Neural cell (in vitro differentiated cells): ENCODE measurements around the gene AQP4. TPM values are rescaled to one million over a fixed set of nuclear protein-coding genes. Genes with fewer than 3 reads are reported as not detected.

Source experiments
- H2AFZ ChIP-seq: fragments of 200-600, 300-800 bp; sonication (generic), shearing (Covaris generic); 2 replicates; pipeline ENCODE4 v1.6.0; 2014; ENCODE audit warnings: low read depth, mild to moderate bottlenecking, antibody characterized with exemption, low read length, moderate library complexity
- H3F3A ChIP-seq: fragments of 200-600 bp; shearing (Covaris generic); 2 replicates; pipeline ENCODE4 v1.6.1; 2016; ENCODE audit warnings: mild to moderate bottlenecking, moderate library complexity, mixed read lengths, antibody characterized with exemption, low read length; ENCODE audit not compliant: insufficient read depth, poor library complexity, severe bottlenecking
- H3K27ac ChIP-seq: fragments of 200-600, 300-800 bp; sonication (generic), shearing (Covaris generic); 2 replicates; pipeline ENCODE4 v1.5.1; 2014; ENCODE audit warnings: mild to moderate bottlenecking, low read length, moderate library complexity
- H3K27me3 ChIP-seq: fragments of 300-800, 200-600 bp; sonication (generic), shearing (Covaris generic); 2 replicates; pipeline ENCODE4 v1.6.0; 2014; ENCODE audit warnings: mild to moderate bottlenecking, low read depth, low read length, moderate library complexity; ENCODE audit not compliant: insufficient read depth
- H3K36me3 ChIP-seq: fragments of 300-800, 200-600 bp; sonication (generic), shearing (Covaris generic); 2 replicates; pipeline ENCODE4 v1.5.1; 2014; ENCODE audit warnings: mild to moderate bottlenecking, antibody characterized with exemption, low read length, moderate library complexity; ENCODE audit not compliant: insufficient read depth
- H3K4me2 ChIP-seq: fragments of 300-800, 200-600 bp; sonication (generic), shearing (Covaris generic); 2 replicates; pipeline ENCODE4 v1.6.0; 2014; ENCODE audit warnings: mild to moderate bottlenecking, low read length
- H3K4me3 ChIP-seq: fragments of 300-800, 200-600 bp; sonication (generic), shearing (Covaris generic); 2 replicates; pipeline ENCODE4 v1.5.1; 2014; ENCODE audit warnings: mild to moderate bottlenecking, low read length, moderate library complexity
- H3K79me2 ChIP-seq: fragments of 200-600 bp; shearing (Covaris generic); replicated peaks from 2 replicates; pipeline ENCODE4 v1.6.0; 2014; ENCODE audit warnings: mild to moderate bottlenecking, low read length, moderate library complexity; ENCODE audit not compliant: insufficient read depth
- H3K9ac ChIP-seq: fragments of 300-800, 200-600 bp; sonication (generic), shearing (Covaris generic); 2 replicates; pipeline ENCODE4 v1.6.1; 2016; ENCODE audit warnings: mild to moderate bottlenecking, low read length, mixed read lengths
- H3K9me2 ChIP-seq: fragments of 200-600 bp; shearing (Covaris generic); 2 replicates; pipeline ENCODE4 v1.6.1; 2016; ENCODE audit warnings: mild to moderate bottlenecking, low read length, mixed read lengths; ENCODE audit not compliant: insufficient read depth
- H3K9me3 ChIP-seq: fragments of 200-600, 300-800 bp; sonication (generic), shearing (Covaris generic); 2 replicates; pipeline ENCODE4 v1.6.1; 2016; ENCODE audit warnings: mild to moderate bottlenecking, mixed run types, low read length, moderate library complexity, mixed read lengths
- H4K20me1 ChIP-seq: fragments of 200-600 bp; shearing (Covaris generic); 2 replicates; pipeline ENCODE4 v1.6.1; 2016; ENCODE audit warnings: mild to moderate bottlenecking, mixed run types; ENCODE audit not compliant: insufficient read depth
- EP300 ChIP-seq: fragments of 450-650 bp; conservative IDR thresholded peaks from 2 replicates; pipeline ENCODE4 v1.6.1; 2014; ENCODE audit warnings: antibody characterized with exemption, mild to moderate bottlenecking, moderate library complexity; ENCODE audit not compliant: poor library complexity, severe bottlenecking
- EZH2 ChIP-seq: fragments of 200-600, 300-800 bp; shearing (Covaris generic), sonication (generic); IDR thresholded peaks from 2 replicates; pipeline ENCODE4 v1.6.1; 2014; ENCODE audit warnings: antibody characterized with exemption, low read length, borderline replicate concordance, mild to moderate bottlenecking; ENCODE audit not compliant: insufficient read depth, poor library complexity, severe bottlenecking
- MXI1 ChIP-seq: fragments of 450-650 bp; conservative IDR thresholded peaks from 2 replicates; pipeline ENCODE4 v1.6.1; 2014; ENCODE audit warnings: antibody characterized with exemption, mild to moderate bottlenecking; ENCODE audit not compliant: poor library complexity, severe bottlenecking
- POLR2AphosphoS5 ChIP-seq: IDR thresholded peaks from 2 replicates; pipeline ENCODE4 v1.6.1; 2012
- RAD21 ChIP-seq: fragments of 450-650 bp; conservative IDR thresholded peaks from 2 replicates; pipeline ENCODE4 v1.6.1; 2014; ENCODE audit warnings: antibody characterized with exemption, mild to moderate bottlenecking, moderate library complexity
- SMC3 ChIP-seq: fragments of 450-650 bp; conservative IDR thresholded peaks from 2 replicates; pipeline ENCODE4 v1.6.1; 2014; ENCODE audit warnings: antibody characterized with exemption, mild to moderate bottlenecking, moderate library complexity; ENCODE audit not compliant: poor library complexity
- TAF1 ChIP-seq: IDR thresholded peaks from 2 replicates; pipeline ENCODE4 v1.6.1; 2012; ENCODE audit warnings: low read depth
- polyA plus RNA-seq: library from polyadenylated mRNA; depleted of rRNA; stranded (reverse); fragments of >200 nt; gene quantifications from 2 replicates; pipeline ENCODE4 v1.2.3, GENCODE V29; 2014
- TF ChIP-seq, protein P1 (sequence below): fragments of 450-650 bp; IDR thresholded peaks from 2 replicates; pipeline ENCODE4 v1.5.1; 2014; ENCODE audit warnings: antibody characterized with exemption, mild to moderate bottlenecking, moderate library complexity; ENCODE audit not compliant: poor library complexity, severe bottlenecking
- TF ChIP-seq, protein P2 (sequence below): IDR thresholded peaks from 2 replicates; pipeline ENCODE4 v1.6.1; 2012; ENCODE audit warnings: borderline replicate concordance

AQP4 gene
- polyA plus RNA-seq, 1 donor from 2014 or later, result 0.24 TPM

DNA sequence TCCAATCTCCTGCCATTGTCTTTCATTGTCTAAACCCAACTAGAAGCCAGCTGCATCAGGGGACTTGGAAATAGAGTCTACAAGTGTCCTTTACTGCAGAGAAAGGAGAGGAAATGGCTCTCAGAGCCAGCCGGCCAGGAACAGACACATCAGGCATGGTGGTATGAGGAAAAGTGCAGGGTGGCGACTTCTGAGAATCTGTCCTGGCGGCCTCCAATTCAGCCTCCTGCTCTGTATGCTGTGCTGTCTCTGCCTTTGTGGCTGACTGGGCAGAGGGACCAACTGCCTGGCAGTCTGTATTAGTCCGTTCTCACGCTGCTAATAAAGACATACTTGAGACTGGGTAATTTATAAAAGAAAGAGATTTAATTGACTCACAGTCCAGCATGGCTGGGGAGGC, 36.8 kb upstream of the AQP4 start:
- Histone ChIP-seq H3K9ac (no peak overlapping the region), H3K27me3 (no peaks in the 10 kb centered on the region), H2AFZ (no peak overlapping the region), H3K27ac (no peak overlapping the region), H3K4me3 (no peak overlapping the region), H3F3A (no peaks in the 10 kb centered on the region), H3K9me3 (peaks cover 7% of the 10 kb centered on the region), H3K36me3 (no peaks in the 10 kb centered on the region), H4K20me1 (no peaks in the 10 kb centered on the region), H3K79me2 (no peaks in the 10 kb centered on the region), H3K4me2 (no peak overlapping the region), H3K9me2 (no peaks in the 10 kb centered on the region)
- TF ChIP-seq MXI1, result no peak

DNA sequence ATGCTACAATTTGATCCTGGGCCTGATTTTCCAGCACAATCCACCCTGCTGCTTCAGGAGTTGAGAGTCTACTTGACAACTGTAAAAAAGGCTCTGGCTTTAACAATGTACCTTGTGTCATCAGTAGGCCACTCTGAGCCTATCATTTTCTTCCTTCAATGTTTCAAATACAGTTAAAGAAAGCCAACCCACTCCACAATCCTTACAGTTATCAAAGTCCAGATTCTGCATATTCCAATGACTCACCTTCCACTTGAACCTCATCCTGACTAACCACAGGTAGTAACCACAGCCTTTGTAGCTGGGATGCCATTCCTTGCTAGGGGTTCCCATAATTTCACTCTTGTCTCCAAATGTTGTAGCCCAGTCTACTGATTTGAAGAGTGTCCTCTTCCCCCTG, 35.5 kb upstream of the AQP4 start:
- Histone ChIP-seq H3K36me3 (no peaks in the 10 kb centered on the region), H3K9ac (no peak overlapping the region), H4K20me1 (no peaks in the 10 kb centered on the region), H2AFZ (no peak overlapping the region), H3K9me3 (peaks cover 7% of the 10 kb centered on the region), H3F3A (no peaks in the 10 kb centered on the region), H3K4me2 (no peak overlapping the region), H3K4me3 (no peak overlapping the region), H3K9me2 (no peaks in the 10 kb centered on the region), H3K79me2 (no peaks in the 10 kb centered on the region), H3K27me3 (no peaks in the 10 kb centered on the region), H3K27ac (no peak overlapping the region)
- TF ChIP-seq, protein P1, sequence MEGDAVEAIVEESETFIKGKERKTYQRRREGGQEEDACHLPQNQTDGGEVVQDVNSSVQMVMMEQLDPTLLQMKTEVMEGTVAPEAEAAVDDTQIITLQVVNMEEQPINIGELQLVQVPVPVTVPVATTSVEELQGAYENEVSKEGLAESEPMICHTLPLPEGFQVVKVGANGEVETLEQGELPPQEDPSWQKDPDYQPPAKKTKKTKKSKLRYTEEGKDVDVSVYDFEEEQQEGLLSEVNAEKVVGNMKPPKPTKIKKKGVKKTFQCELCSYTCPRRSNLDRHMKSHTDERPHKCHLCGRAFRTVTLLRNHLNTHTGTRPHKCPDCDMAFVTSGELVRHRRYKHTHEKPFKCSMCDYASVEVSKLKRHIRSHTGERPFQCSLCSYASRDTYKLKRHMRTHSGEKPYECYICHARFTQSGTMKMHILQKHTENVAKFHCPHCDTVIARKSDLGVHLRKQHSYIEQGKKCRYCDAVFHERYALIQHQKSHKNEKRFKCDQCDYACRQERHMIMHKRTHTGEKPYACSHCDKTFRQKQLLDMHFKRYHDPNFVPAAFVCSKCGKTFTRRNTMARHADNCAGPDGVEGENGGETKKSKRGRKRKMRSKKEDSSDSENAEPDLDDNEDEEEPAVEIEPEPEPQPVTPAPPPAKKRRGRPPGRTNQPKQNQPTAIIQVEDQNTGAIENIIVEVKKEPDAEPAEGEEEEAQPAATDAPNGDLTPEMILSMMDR, result no peak
- no peak for TF ChIP-seq EZH2
- TF ChIP-seq POLR2AphosphoS5, result no peak

DNA sequence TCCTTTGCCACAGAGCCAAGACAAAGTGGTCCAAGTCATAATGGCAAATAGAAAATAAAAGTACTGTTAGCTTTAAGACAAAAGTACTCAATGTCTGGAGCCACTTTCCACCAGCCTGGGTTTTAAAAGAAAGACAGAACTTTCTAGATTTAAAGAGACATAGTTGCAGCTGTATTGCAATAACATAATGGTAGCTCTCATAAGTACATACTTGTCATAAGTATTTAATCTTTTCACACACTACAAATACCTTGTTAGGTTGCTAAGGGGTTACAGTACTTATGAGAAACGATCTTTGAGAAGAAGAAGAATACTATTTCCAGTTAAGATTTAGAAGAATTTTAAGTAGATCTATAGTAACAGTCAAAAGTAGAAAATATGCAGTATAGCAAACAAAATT, 28.9 kb upstream of the AQP4 start:
- Histone ChIP-seq H3K27ac (no peak overlapping the region), H3K79me2 (no peaks in the 10 kb centered on the region), H3K9me3 (no peaks in the 10 kb centered on the region), H2AFZ (no peak overlapping the region), H3K36me3 (no peaks in the 10 kb centered on the region), H4K20me1 (no peaks in the 10 kb centered on the region), H3K27me3 (no peaks in the 10 kb centered on the region), H3K4me2 (no peak overlapping the region), H3K9me2 (no peaks in the 10 kb centered on the region), H3K9ac (no peak overlapping the region), H3K4me3 (no peak overlapping the region), H3F3A (no peaks in the 10 kb centered on the region)
- TF ChIP-seq, protein P1, result no peak
- no peak for TF ChIP-seq EP300
- TF ChIP-seq SMC3, result no peak
- TF ChIP-seq TAF1, result no peak
- TF ChIP-seq, protein P2, sequence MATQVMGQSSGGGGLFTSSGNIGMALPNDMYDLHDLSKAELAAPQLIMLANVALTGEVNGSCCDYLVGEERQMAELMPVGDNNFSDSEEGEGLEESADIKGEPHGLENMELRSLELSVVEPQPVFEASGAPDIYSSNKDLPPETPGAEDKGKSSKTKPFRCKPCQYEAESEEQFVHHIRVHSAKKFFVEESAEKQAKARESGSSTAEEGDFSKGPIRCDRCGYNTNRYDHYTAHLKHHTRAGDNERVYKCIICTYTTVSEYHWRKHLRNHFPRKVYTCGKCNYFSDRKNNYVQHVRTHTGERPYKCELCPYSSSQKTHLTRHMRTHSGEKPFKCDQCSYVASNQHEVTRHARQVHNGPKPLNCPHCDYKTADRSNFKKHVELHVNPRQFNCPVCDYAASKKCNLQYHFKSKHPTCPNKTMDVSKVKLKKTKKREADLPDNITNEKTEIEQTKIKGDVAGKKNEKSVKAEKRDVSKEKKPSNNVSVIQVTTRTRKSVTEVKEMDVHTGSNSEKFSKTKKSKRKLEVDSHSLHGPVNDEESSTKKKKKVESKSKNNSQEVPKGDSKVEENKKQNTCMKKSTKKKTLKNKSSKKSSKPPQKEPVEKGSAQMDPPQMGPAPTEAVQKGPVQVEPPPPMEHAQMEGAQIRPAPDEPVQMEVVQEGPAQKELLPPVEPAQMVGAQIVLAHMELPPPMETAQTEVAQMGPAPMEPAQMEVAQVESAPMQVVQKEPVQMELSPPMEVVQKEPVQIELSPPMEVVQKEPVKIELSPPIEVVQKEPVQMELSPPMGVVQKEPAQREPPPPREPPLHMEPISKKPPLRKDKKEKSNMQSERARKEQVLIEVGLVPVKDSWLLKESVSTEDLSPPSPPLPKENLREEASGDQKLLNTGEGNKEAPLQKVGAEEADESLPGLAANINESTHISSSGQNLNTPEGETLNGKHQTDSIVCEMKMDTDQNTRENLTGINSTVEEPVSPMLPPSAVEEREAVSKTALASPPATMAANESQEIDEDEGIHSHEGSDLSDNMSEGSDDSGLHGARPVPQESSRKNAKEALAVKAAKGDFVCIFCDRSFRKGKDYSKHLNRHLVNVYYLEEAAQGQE, result no peak
- TF ChIP-seq POLR2AphosphoS5, result no peak
- no peak for TF ChIP-seq MXI1
- no peak for TF ChIP-seq EZH2
- no peak for TF ChIP-seq RAD21
